HepG2 (cell line): ENCODE data around the gene RGS14. TPM values are rescaled to one million over a fixed set of nuclear protein-coding genes. Genes with fewer than 3 reads are reported as not detected.

ENCODE experiments used
- ATF4 ChIP-seq, 2 experiments: fragments of 450-650 bp in 1 of 2; sonication (generic) in 1 of 2; formaldehyde crosslinking; IDR thresholded peaks; 2 replicates each; pipeline versions ENCODE4 v1.5.0 to v1.8.0; 2020 to 2022; ENCODE audit warnings: mild to moderate bottlenecking in 1 of 2, missing genetic modification reagents in 1 of 2
- CHD2 ChIP-seq: IDR thresholded peaks from 2 replicates; pipeline ENCODE4 v1.6.1; 2011; ENCODE audit warnings: low read depth, low read length, improper control_type of control experiment
- NFKB2 ChIP-seq: sonication (generic); formaldehyde crosslinking; IDR thresholded peaks from 2 replicates; pipeline ENCODE4 v1.4.0; 2020; ENCODE audit warnings: missing genetic modification reagents, borderline replicate concordance
- PAX8 ChIP-seq: sonication (generic); formaldehyde crosslinking; IDR thresholded peaks from 2 replicates; pipeline ENCODE4 v1.8.0; 2022; ENCODE audit warnings: mild to moderate bottlenecking, missing genetic modification reagents, borderline replicate concordance
- PCBP2 ChIP-seq: fragments of 200-400 bp; formaldehyde crosslinking; optimal IDR thresholded peaks from 2 replicates; pipeline ENCODE3; 2018; ENCODE audit warnings: low read length, low read depth; ENCODE audit not compliant: poor library complexity, severe bottlenecking
- SAP130 ChIP-seq: IDR thresholded peaks from 2 replicates; pipeline ENCODE4 v1.6.1; 2016; ENCODE audit warnings: low read depth
- SMAD9 ChIP-seq: sonication (generic); formaldehyde crosslinking; IDR thresholded peaks from 2 replicates; pipeline ENCODE4 v1.5.1; 2020; ENCODE audit warnings: mild to moderate bottlenecking, missing genetic modification reagents
- TBP ChIP-seq: sonication (generic); formaldehyde crosslinking; IDR thresholded peaks from 2 replicates; pipeline ENCODE4 v1.5.0; 2020; ENCODE audit warnings: missing genetic modification reagents
- TBX3 ChIP-seq: fragments of 450-650 bp; IDR thresholded peaks from 2 replicates; pipeline ENCODE4 v1.6.1; 2017; ENCODE audit warnings: antibody characterized with exemption, mild to moderate bottlenecking, inconsistent platforms, borderline replicate concordance
- ZBTB14 ChIP-seq: sonication (generic); formaldehyde crosslinking; IDR thresholded peaks from 2 replicates; pipeline ENCODE4 v1.4.0; 2020; ENCODE audit warnings: missing genetic modification reagents
- ZNF142 ChIP-seq: sonication (generic); formaldehyde crosslinking; IDR thresholded peaks from 2 replicates; pipeline ENCODE4 v1.4.0; 2020; ENCODE audit warnings: missing genetic modification reagents
- ZNF354B ChIP-seq: sonication (generic); formaldehyde crosslinking; IDR thresholded peaks from 2 replicates; pipeline ENCODE4 v1.8.0; 2022; ENCODE audit warnings: mild to moderate bottlenecking, missing genetic modification reagents
- ZNF383 ChIP-seq: sonication (generic); formaldehyde crosslinking; IDR thresholded peaks from 2 replicates; pipeline ENCODE4 v1.4.0; 2020; ENCODE audit warnings: missing genetic modification reagents, mild to moderate bottlenecking, borderline replicate concordance
- ZNF563 ChIP-seq: sonication (generic); formaldehyde crosslinking; IDR thresholded peaks from 2 replicates; pipeline ENCODE4 v1.8.0; 2022; ENCODE audit warnings: mild to moderate bottlenecking, moderate library complexity, missing genetic modification reagents
- ZNF672 ChIP-seq: sonication (generic); formaldehyde crosslinking; IDR thresholded peaks from 2 replicates; pipeline ENCODE4 v1.8.1; 2022; ENCODE audit warnings: missing genetic modification reagents
- ZNF891 ChIP-seq: sonication (generic); formaldehyde crosslinking; IDR thresholded peaks from 2 replicates; pipeline ENCODE4 v1.5.0; 2020; ENCODE audit warnings: mild to moderate bottlenecking, missing genetic modification reagents
- ZXDC ChIP-seq: sonication (generic); formaldehyde crosslinking; IDR thresholded peaks from 2 replicates; pipeline ENCODE4 v1.5.0; 2020; ENCODE audit warnings: mild to moderate bottlenecking, missing genetic modification reagents
- polyA plus RNA-seq, 8 experiments: library from polyadenylated mRNA; depleted of rRNA in 3 of 8; stranded (reverse) in 7 of 8; unstranded in 1 of 8; fragments of >200 nt; fragmentation: Illumina TruSeq in 4 of 8; extraction: Trizol in 4 of 8; gene quantifications; 2 replicates each; pipeline versions ENCODE4 v1.2.1 to v1.2.3, GENCODE V29; 2011 to 2016; ENCODE audit warnings: low read depth in 4 of 8, missing spikeins in 1 of 8, mixed read lengths in 1 of 8; ENCODE audit not compliant: insufficient read depth in 1 of 8
- total RNA-seq, 5 experiments: library from RNA; depleted of rRNA; stranded (reverse); fragments of >200 nt; fragmentation: Illumina TruSeq; extraction: Trizol; gene quantifications; 2 replicates each; pipeline ENCODE4 v1.2.3, GENCODE V29; 2016; ENCODE audit warnings: low read depth in 1 of 5

RGS14 gene
- total and polyA plus RNA-seq, 2 of the 13 experiments (the other 11 are each of a cell fraction or from before 2014, with no cell fraction given) = 11.1 to 17.2 TPM

- TF ChIP-seq ZNF354B (CRISPR knock-in tag) = no peak
- TF ChIP-seq ZNF383 (CRISPR knock-in tag) = no peak
- 0 out of 2 replicates have a peak, but pooled peaks have one; percentile 52 for TF ChIP-seq ZBTB14 (CRISPR knock-in tag)
- TF ChIP-seq ZNF142 = peak; percentile 75; the same call in 1 of the 2 replicates
- no peak for TF ChIP-seq TBX3
- no peak for TF ChIP-seq ATF4 (CRISPR knock-in tag; IDR thresholded peaks at IDR 0.05)
- TF ChIP-seq ZNF891 (CRISPR knock-in tag) = peak; percentile 65; the same call in 1 of the 2 replicates
- no peak for TF ChIP-seq SMAD9
- 0 out of 2 replicates have a peak, but pooled peaks have one; percentile 56 for TF ChIP-seq PAX8
- TF ChIP-seq NFKB2 = peak; percentile 29; the same call in 1 of the 2 replicates
- no peak for TF ChIP-seq PCBP2
- no peak for TF ChIP-seq ZNF563
- TF ChIP-seq CHD2 = peak; percentile 75; the same call in 1 of the 2 replicates
- 0 out of 2 replicates have a peak, but pooled peaks have one; percentile 8 for TF ChIP-seq TBP (CRISPR knock-in tag)
- TF ChIP-seq SAP130 (CRISPR knock-in tag) = peak; percentile 95
- no peak; the same call in 1 of the 2 replicates for TF ChIP-seq ZXDC
- TF ChIP-seq ZNF672 = no peak
Measured at GRCh38 chr5:177351392-177352329, 6.1 kb upstream of the RGS14 start, which contains the start of gene LMAN2 (continued).
